ENCODE measurements around the gene HOXD4. TPM values are rescaled to one million over a fixed set of nuclear protein-coding genes. Genes with fewer than 3 reads are reported as not detected.

The HOXD4 gene
- total RNA-seq, 1 experiment from 2014 or later = not detected

DNA sequence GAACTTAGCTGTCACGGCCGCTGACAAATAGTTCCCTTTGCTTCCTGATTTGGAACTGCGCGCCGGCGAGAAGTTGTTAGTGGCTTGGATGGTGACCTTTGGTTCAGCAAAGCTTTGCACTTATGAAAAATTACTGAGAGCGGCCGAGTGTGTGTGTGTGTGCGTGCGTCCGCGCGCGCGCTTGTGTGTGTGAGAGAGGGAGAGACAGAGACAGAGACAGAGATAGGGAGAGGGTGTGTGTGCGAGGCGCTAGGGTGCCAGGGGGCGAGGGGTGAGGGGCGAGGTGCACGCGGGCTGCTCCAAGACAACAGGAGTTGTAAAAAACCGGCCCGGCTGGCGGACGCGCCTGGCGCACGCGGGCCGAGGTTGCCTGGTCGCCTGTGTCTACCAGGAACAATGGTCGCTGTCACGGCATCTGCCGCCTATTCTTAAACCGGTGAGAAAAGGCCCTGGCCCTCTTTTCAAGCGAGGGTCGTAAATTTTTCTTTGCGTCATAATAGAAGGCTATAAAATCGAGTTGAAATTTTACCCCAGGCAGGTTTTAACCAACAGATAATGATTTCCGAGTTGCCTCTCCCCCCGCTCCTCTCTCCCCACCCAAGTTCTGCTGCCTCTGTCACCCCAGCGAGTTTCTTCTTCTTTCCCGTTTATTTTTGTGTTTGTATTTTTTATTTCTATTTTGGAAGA, 6.3 kb downstream of the HOXD4 start:
- peaks cover 2% of the 10 kb centered on the region; the same call in 1 of the 2 replicates for H3K36me3 Mint-ChIP-seq

More for the DNA sequence above, 6.3 kb downstream of the HOXD4 start:
- Mint-ChIP-seq H3K4me1 (peaks cover 29% of the 10 kb centered on the region), H3K27ac (no peak overlapping the region), H3K27me3 (ENCODE audit: low read depth) (peaks cover 100% of the 10 kb centered on the region), H3K9me3 (no peaks in the 10 kb centered on the region), H3K4me3 (no peak overlapping the region)
- no peak for DNase-seq (ENCODE audit: low spot score)
- no peak for ATAC-seq
- TF ChIP-seq FOXJ3 (CRISPR knock-in tag; IDR thresholded peaks at IDR 0.05; ENCODE audit: borderline replicate concordance) (no peak), AR (CRISPR knock-in tag; IDR thresholded peaks at IDR 0.05) (no peak), CREM (CRISPR knock-in tag; IDR thresholded peaks at IDR 0.05) (no peak), MAX (CRISPR knock-in tag; IDR thresholded peaks at IDR 0.05) (no peak), NR2C2 (CRISPR knock-in tag; IDR thresholded peaks at IDR 0.05) (no peak), ZBTB43 (CRISPR knock-in tag; IDR thresholded peaks at IDR 0.05) (no peak), FOXP4 (CRISPR knock-in tag; IDR thresholded peaks at IDR 0.05) (no peak), NR1H2 (CRISPR knock-in tag; IDR thresholded peaks at IDR 0.05) (no peak), ZNF416 (CRISPR knock-in tag; IDR thresholded peaks at IDR 0.05) (no peak), CREB1 (CRISPR knock-in tag; IDR thresholded peaks at IDR 0.05) (no peak), JUN (CRISPR knock-in tag; IDR thresholded peaks at IDR 0.05) (no peak), RELA (CRISPR knock-in tag; IDR thresholded peaks at IDR 0.05; ENCODE audit: borderline replicate concordance) (no peak)
- TF ChIP-seq, protein P1, sequence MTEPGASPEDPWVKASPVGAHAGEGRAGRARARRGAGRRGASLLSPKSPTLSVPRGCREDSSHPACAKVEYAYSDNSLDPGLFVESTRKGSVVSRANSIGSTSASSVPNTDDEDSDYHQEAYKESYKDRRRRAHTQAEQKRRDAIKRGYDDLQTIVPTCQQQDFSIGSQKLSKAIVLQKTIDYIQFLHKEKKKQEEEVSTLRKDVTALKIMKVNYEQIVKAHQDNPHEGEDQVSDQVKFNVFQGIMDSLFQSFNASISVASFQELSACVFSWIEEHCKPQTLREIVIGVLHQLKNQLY (CRISPR knock-in tag; IDR thresholded peaks at IDR 0.05) = no peak
- TF ChIP-seq, protein P2, sequence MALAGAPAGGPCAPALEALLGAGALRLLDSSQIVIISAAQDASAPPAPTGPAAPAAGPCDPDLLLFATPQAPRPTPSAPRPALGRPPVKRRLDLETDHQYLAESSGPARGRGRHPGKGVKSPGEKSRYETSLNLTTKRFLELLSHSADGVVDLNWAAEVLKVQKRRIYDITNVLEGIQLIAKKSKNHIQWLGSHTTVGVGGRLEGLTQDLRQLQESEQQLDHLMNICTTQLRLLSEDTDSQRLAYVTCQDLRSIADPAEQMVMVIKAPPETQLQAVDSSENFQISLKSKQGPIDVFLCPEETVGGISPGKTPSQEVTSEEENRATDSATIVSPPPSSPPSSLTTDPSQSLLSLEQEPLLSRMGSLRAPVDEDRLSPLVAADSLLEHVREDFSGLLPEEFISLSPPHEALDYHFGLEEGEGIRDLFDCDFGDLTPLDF (CRISPR knock-in tag; IDR thresholded peaks at IDR 0.05) = no peak
- CTCF ChIA-PET = no interaction called here
- POLR2A ChIA-PET = no interaction called here
